DOHH2 (cell line): ENCODE measurements around the gene ESPN.

Experiments used
- H3F3A ChIP-seq: fragments of 200-600 bp; sonication (generic), shearing (Covaris generic); 2 replicates; pipeline ENCODE4 v1.6.0; 2016; ENCODE audit warnings: antibody characterized with exemption, mild to moderate bottlenecking; ENCODE audit not compliant: control insufficient read depth, insufficient read depth
- H3K27ac ChIP-seq: fragments of 200-600 bp; sonication (generic); 2 replicates; pipeline ENCODE4 v1.5.1; 2014; ENCODE audit warnings: low read depth, mild to moderate bottlenecking, low read length, moderate library complexity
- H3K27me3 ChIP-seq: fragments of 200-600 bp; sonication (generic); 2 replicates; pipeline ENCODE4 v1.6.1; 2014; ENCODE audit warnings: mild to moderate bottlenecking, low read length, mixed read lengths; ENCODE audit not compliant: control insufficient read depth
- H3K36me3 ChIP-seq: fragments of 200-600 bp; sonication (generic); 2 replicates; pipeline ENCODE4 v1.6.1; 2014; ENCODE audit warnings: mild to moderate bottlenecking, low read length, moderate library complexity, mixed read lengths; ENCODE audit not compliant: control insufficient read depth
- H3K4me1 ChIP-seq: fragments of 200-600 bp; sonication (generic); 2 replicates; pipeline ENCODE4 v1.6.1; 2014; ENCODE audit warnings: mild to moderate bottlenecking, low read length, mixed read lengths; ENCODE audit not compliant: control insufficient read depth
- H3K4me2 ChIP-seq: fragments of 200-600 bp; sonication (generic); 2 replicates; pipeline ENCODE4 v1.6.0; 2014; ENCODE audit warnings: mild to moderate bottlenecking, low read length, moderate library complexity
- H3K4me3 ChIP-seq: fragments of 200-600 bp; sonication (generic); 2 replicates; pipeline ENCODE4 v1.5.1; 2014; ENCODE audit warnings: mild to moderate bottlenecking, low read length, mixed read lengths
- H3K79me2 ChIP-seq: fragments of 200-600 bp; sonication (generic); 2 replicates; pipeline ENCODE4 v1.6.1; 2014; ENCODE audit warnings: mild to moderate bottlenecking, low read length, mixed read lengths; ENCODE audit not compliant: control insufficient read depth
- H3K9me2 ChIP-seq: fragments of 200-600 bp; sonication (generic); replicated peaks from 2 replicates; pipeline ENCODE4 v1.6.1; 2014; ENCODE audit warnings: mild to moderate bottlenecking, low read length, mixed read lengths; ENCODE audit not compliant: control insufficient read depth
- H3K9me3 ChIP-seq: fragments of 200-600 bp; sonication (generic); 2 replicates; pipeline ENCODE4 v1.6.1; 2014; ENCODE audit warnings: antibody characterized with exemption, low read length, mixed read lengths; ENCODE audit not compliant: control insufficient read depth, insufficient read depth
- H4K20me1 ChIP-seq: fragments of 200-600 bp; sonication (generic); 2 replicates; pipeline ENCODE4 v1.6.0; 2014; ENCODE audit warnings: low read depth, mild to moderate bottlenecking, antibody characterized with exemption, low read length, moderate library complexity; ENCODE audit not compliant: control insufficient read depth, insufficient read depth
- CTCF ChIP-seq: fragments of 200-600 bp; sonication (generic); IDR thresholded peaks from one replicate; pipeline ENCODE4 v1.5.1; 2014; ENCODE audit warnings: antibody characterized with exemption, mild to moderate bottlenecking, low read depth, low read length; ENCODE audit not compliant: poor library complexity, severe bottlenecking
- EZH2phosphoT487 ChIP-seq: fragments of 200-600 bp; sonication (generic); IDR thresholded peaks from 2 replicates; pipeline ENCODE4 v1.6.1; 2017; ENCODE audit warnings: borderline replicate concordance, mild to moderate bottlenecking, antibody characterized with exemption, low read length, moderate library complexity, mixed read lengths

ESPN gene

GRCh38 chr1:6496890-6497214 is 72.3 kb downstream of the ESPN start:
- Histone ChIP-seq H3K4me2 (no peak overlapping the region), H3F3A (peaks cover 4% of the 10 kb centered on the region; the same call in 1 of the 2 replicates), H3K4me1 (peaks cover 7% of the 10 kb centered on the region)

GRCh38 chr1:6497215-6497866 is 72.8 kb downstream of the ESPN start:
- H3K4me1 ChIP-seq, result peaks cover 6% of the 10 kb centered on the region; the same call in 1 of the 2 replicates
- no peak overlapping the region for H3K27ac ChIP-seq
- peaks cover 4% of the 10 kb centered on the region; the same call in 1 of the 2 replicates for H3F3A ChIP-seq
- no peaks in the 10 kb centered on the region for H3K36me3 ChIP-seq
- H3K79me2 ChIP-seq, result no peaks in the 10 kb centered on the region
- H3K4me2 ChIP-seq, result peak overlapping the region; percentile 89
- TF ChIP-seq EZH2phosphoT487 (no peak), CTCF (no peak)
- H3K4me3 ChIP-seq, result peak overlapping the region; percentile 73
- H3K9me2 ChIP-seq, result no peaks in the 10 kb centered on the region
- no peaks in the 10 kb centered on the region for H4K20me1 ChIP-seq
- H3K27me3 ChIP-seq, result peaks cover 22% of the 10 kb centered on the region
- no peaks in the 10 kb centered on the region for H3K9me3 ChIP-seq

More at GRCh38 chr1:6496890-6497214, 72.3 kb downstream of the ESPN start:
- Histone ChIP-seq H3K27me3 (peaks cover 22% of the 10 kb centered on the region), H3K9me2 (no peaks in the 10 kb centered on the region), H3K4me3 (peak overlapping the region; percentile 44), H4K20me1 (no peaks in the 10 kb centered on the region), H3K27ac (no peak overlapping the region), H3K9me3 (no peaks in the 10 kb centered on the region), H3K36me3 (no peaks in the 10 kb centered on the region), H3K79me2 (no peaks in the 10 kb centered on the region)
- TF ChIP-seq EZH2phosphoT487, result peak; percentile 80; the same call in 1 of the 2 replicates
- TF ChIP-seq CTCF, result no peak

GRCh38 chr1:6497867-6498575 is 73.4 kb downstream of the ESPN start:
- no peaks in the 10 kb centered on the region for H3K36me3 ChIP-seq
- no peaks in the 10 kb centered on the region for H4K20me1 ChIP-seq
- TF ChIP-seq EZH2phosphoT487, result no peak
- TF ChIP-seq CTCF, result no peak
- H3K4me1 ChIP-seq, result peaks cover 6% of the 10 kb centered on the region; the same call in 1 of the 2 replicates
- H3K9me3 ChIP-seq, result no peaks in the 10 kb centered on the region
- H3K79me2 ChIP-seq, result no peaks in the 10 kb centered on the region
- peaks cover 22% of the 10 kb centered on the region for H3K27me3 ChIP-seq
- H3K9me2 ChIP-seq, result no peaks in the 10 kb centered on the region
- H3F3A ChIP-seq, result peaks cover 4% of the 10 kb centered on the region; the same call in 1 of the 2 replicates
- H3K27ac ChIP-seq, result no peak overlapping the region
- peak overlapping the region; percentile 89 for H3K4me2 ChIP-seq
- H3K4me3 ChIP-seq, result peak overlapping the region; percentile 73
